Kidney glomerular epithelial cell (primary cell): Measurements from ENCODE around the gene STRBP.

Experiments used
- DNase-seq: peaks from one replicate; lab custom pipeline; 2025; lab: John Stamatoyannopoulos, UW

Gene STRBP

DNA sequence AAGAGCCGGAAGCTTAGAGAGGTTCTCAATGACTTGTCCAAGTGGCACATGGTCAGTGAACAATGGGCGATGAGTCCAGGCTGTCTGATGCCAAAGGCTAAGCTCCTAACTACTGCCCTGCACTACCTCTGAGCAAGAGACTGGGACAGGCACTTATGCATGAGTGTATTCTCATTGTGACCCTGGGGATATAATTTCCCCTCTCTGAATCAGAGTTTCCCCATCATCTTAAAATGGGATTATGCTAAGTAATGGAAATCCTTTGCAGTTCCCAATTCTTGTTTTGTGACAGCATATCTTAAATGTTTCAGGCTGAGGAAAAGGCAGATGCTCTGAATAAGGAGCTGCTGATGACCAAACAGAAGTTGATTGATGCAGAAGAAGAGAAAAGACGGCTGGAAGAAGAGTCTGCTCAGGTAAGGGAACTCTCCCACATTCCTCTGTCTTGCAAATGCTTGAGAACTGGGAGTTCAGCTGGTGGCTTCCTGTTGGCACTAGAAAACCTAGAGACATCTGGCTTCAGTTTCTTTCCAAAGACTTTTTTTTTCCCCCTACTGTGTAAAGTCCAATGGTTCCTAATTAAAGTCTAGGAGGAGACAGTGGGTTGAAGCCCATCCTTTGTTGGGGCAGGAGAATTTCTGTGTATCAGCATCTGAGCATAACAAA, 170.8 kb downstream of the STRBP start:
- DNase-seq: no peak

DNA sequence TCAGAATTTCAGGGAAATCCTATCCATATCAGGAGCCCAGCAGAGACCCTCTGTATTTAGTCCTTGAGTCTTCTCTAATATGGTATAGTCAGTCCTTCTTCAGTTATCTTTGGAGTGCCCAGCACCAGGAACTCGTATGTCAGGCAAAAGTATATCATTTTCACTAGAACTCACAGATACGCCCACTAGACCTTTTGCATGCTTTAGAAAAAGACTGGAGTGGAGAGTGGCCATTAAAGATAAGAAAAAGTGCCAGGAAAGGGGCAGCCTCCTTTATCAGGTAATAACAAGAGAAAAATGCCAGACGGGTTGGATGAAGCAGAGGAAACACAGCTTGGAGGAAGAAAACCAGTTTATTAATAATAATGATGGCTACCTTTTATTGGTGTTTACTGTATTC, 171.4 kb downstream of the STRBP start:
- DNase-seq: no peak

- DNase-seq: no peak
Observed at GRCh38 chr9:123093141-123093540, 175.2 kb downstream of the STRBP start.

- no peak for DNase-seq
Observed at GRCh38 chr9:123091459-123091858, 176.9 kb downstream of the STRBP start.

- no peak for DNase-seq
Observed at GRCh38 chr9:123090956-123091355, 177.4 kb downstream of the STRBP start.

DNA sequence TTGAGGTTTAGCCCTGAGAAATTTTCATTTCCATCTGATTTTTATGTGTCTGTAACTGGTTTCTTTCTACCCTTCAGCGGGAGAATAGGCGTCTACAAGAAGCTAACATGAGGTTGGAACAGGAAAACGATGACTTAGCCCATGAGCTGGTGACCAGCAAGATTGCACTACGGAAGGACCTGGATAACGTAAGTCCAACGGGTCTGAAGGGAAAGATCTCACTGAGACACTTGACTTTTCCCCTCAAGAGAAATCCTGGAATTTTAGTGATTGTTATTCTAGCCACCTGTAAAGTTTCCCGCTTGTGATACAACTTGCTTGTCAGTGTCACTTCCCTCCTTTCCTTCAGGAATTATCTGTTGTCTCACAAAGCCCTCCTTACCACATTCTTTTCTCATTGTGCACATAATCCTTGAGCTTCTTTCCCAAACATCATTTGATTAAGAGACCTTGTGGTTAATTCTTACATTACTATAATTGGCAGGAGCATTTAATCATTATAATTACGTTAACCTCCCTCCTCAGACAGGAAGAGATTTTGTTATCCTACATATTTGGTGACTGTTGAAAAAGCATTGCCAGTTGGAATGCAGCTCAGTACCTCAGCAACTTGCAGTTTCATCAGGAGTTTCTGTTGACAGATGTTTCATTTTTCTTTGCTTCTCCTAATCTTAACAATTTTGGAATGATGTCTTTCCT, 178.0 kb downstream of the STRBP start:
- DNase-seq: no peak

- DNase-seq: no peak
Observed at GRCh38 chr9:123089790-123090189, 178.6 kb downstream of the STRBP start.

DNA sequence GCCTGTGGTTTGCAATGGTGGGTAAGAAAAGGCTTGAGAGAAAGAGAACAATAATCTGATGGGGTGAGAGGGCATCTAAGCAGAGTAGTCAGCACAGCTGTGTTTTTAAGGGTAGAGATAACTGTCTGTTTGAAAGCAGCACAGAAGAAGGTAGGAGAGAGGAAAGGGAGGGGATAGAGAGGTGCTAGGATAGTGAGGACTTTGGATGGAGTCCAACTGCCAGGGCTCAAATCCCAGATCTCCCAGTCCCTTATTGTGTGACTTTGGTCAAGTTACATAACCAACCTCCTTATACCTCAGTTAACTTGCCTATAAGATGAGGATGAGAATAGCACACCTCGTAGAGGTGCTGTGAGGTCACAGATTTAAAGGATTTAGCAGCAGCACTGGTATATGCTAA, 179.3 kb downstream of the STRBP start:
- DNase-seq: no peak

- DNase-seq: no peak
Observed at GRCh38 chr9:123087359-123087888, 181.0 kb downstream of the STRBP start.

- no peak for DNase-seq
Observed at GRCh38 chr9:123085916-123086315, 182.5 kb downstream of the STRBP start.

- DNase-seq: no peak
Observed at GRCh38 chr9:123084256-123084655, 184.1 kb downstream of the STRBP start.

DNA sequence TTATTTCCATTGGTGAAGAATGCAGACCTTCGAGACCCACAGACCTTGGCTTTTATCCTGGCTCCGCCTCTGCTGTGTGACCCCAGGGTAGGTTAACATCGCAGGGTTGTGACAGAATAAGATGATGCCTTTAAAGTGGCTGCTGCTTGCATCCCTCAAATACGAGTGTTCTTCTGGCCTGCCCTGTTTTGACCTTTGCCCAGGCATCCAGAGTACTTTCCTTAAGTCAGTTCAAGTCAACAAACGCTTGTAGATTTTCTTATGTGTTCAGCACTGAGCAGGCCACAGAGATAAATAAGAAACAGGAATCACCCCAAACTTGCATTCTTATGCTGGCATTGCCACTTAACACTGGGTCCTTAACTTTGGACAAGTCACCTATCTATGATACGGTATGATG, 184.7 kb downstream of the STRBP start:
- DNase-seq: no peak

GRCh38 chr9:123081824-123082223, 186.6 kb downstream of the STRBP start:
- peak; percentile 51 for DNase-seq

- no peak for DNase-seq
Observed at GRCh38 chr9:123080444-123080843, 187.9 kb downstream of the STRBP start.

DNA sequence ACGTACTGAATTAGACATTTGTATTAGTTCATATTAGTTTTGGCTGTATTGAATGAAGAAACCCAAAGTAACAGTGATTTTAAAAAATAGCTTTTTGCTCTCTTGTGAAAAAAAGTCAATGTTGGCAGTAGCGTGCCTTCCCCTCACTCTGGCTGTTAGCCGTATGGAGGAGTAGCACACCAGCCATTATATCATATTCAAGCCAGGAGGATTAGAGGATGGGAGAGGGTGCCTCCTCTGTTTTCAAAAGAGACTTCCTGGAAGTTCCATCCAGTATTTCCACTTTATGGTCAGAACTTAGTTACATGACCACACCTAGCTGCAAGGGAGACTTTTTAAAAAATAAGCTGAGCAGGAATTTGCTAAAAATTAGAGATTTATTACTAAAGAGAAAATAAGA, 193.8 kb downstream of the STRBP start:
- no peak for DNase-seq

GRCh38 chr9:123073991-123074422, 194.4 kb downstream of the STRBP start:
- DNase-seq: no peak

- DNase-seq: no peak
Observed at GRCh38 chr9:123073441-123073840, 194.9 kb downstream of the STRBP start.

DNA sequence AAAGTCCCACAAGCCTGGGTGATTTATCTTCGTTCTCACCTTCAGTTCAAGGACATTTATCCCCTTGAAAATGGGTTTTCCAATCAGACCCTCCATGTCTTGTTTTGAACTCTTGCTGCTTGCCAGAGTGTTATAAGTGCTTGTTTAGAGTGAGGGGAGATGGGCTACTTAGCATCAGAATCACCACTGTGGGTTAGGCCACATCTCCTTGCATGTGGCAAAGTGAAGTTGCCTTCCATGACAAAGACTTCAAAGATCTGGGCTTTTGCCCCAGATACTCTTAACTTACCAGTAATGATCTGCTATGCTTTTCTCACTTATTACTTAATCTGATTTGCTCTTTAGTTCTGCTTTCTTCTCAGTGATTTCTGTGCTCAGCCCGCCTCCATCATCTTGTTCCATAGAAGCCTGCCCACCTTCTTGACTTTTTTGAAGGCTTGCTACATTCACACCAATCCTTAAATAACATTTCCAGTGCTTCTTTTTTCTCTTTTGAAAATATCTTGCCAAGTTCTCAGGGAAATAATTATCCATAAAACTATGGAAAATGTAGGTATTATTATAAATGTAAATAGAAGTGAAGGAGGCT, 195.9 kb downstream of the STRBP start:
- DNase-seq: no peak
